WTC11 (cell line): Measurements from ENCODE around the gene KRTCAP2. TPM values are rescaled to one million over a fixed set of nuclear protein-coding genes. Genes with fewer than 3 reads are reported as not detected.

Experiments used
- ATAC-seq: fragments of 200-7000 bp; cut with Tn5 transposase; 2 replicates; pipeline ENCODE4 v1.10.0; 2021; ENCODE audit warnings: mild to moderate bottlenecking, moderate library complexity
- Bru-seq: library from RNA; stranded (reverse); fragments of 400-500 nt; gene quantifications from one replicate; lab custom pipeline; 2021; lab: Mats Ljungman, UMichigan
- CTCF ChIA-PET: fragments of 300-600 bp; sonication (Branson Sonifier 250); formaldehyde crosslinking; loops from one replicate; lab custom pipeline; 2021; ENCODE audit warnings: antibody characterized with exemption; lab: Charles Lee
- POLR2A ChIA-PET: fragments of 350-600 bp; sonication (Branson Sonifier 250); formaldehyde crosslinking; loops from one replicate; lab custom pipeline; 2021; ENCODE audit warnings: antibody characterized with exemption; lab: Charles Lee
- DNase-seq: peaks from one replicate; pipeline ENCODE4 v3.0.0; 2021; ENCODE audit warnings: low spot score
- H3K27ac Mint-ChIP-seq: 2 replicates; pipeline ENCODE4 v1.8.0; 2021; ENCODE audit warnings: mixed read lengths
- H3K27me3 Mint-ChIP-seq: 2 replicates; pipeline ENCODE4 v1.8.0; 2021; ENCODE audit warnings: low read depth, mild to moderate bottlenecking, moderate library complexity, mixed read lengths
- H3K36me3 Mint-ChIP-seq: 2 replicates; pipeline ENCODE4 v1.8.0; 2021; ENCODE audit warnings: mixed read lengths
- H3K4me1 Mint-ChIP-seq: 2 replicates; pipeline ENCODE4 v1.8.0; 2022; ENCODE audit warnings: mixed read lengths
- H3K4me3 Mint-ChIP-seq: 2 replicates; pipeline ENCODE4 v1.8.0; 2021; ENCODE audit warnings: mild to moderate bottlenecking, moderate library complexity, mixed read lengths
- H3K9me3 Mint-ChIP-seq: 2 replicates; pipeline ENCODE4 v1.8.0; 2021; ENCODE audit warnings: mixed read lengths
- ATF1 ChIP-seq: sonication (generic); formaldehyde crosslinking; IDR thresholded peaks from 2 replicates; pipeline ENCODE4 v1.8.1; 2023; ENCODE audit warnings: mild to moderate bottlenecking, moderate library complexity, missing genetic modification reagents
- ATF2 ChIP-seq: sonication (generic); formaldehyde crosslinking; IDR thresholded peaks from 2 replicates; pipeline ENCODE4 v1.8.1; 2022; ENCODE audit warnings: low read depth, missing genetic modification reagents, borderline replicate concordance
- ETV6 ChIP-seq: sonication (generic); formaldehyde crosslinking; IDR thresholded peaks from 2 replicates; pipeline ENCODE4 v1.8.1; 2022; ENCODE audit warnings: mild to moderate bottlenecking, missing genetic modification reagents
- FOXP4 ChIP-seq: sonication (generic); formaldehyde crosslinking; IDR thresholded peaks from 2 replicates; pipeline ENCODE4 v1.8.0; 2022; ENCODE audit warnings: mild to moderate bottlenecking, missing genetic modification reagents
- HMGA2 ChIP-seq: fragments of 250-450 bp; sonication (Bioruptor Pico); IDR thresholded peaks from 2 replicates; pipeline ENCODE4 v1.4.0; 2021; ENCODE audit warnings: mild to moderate bottlenecking, moderate library complexity
- MYBL2 ChIP-seq: sonication (generic); formaldehyde crosslinking; IDR thresholded peaks from 2 replicates; pipeline ENCODE4 v1.8.1; 2023; ENCODE audit warnings: mild to moderate bottlenecking, moderate library complexity, missing genetic modification reagents
- NFYB ChIP-seq: sonication (generic); formaldehyde crosslinking; conservative IDR thresholded peaks from 2 replicates; pipeline ENCODE4 v1.8.0; 2022; ENCODE audit warnings: low read depth, missing genetic modification reagents
- NR3C1 ChIP-seq: sonication (generic); formaldehyde crosslinking; conservative IDR thresholded peaks from 2 replicates; pipeline ENCODE4 v1.8.1; 2023; ENCODE audit warnings: low read depth, mild to moderate bottlenecking, missing genetic modification reagents
- OVOL2 ChIP-seq: fragments of 250-450 bp; sonication (Bioruptor Pico); IDR thresholded peaks from 2 replicates; pipeline ENCODE4 v1.9.0; 2021; ENCODE audit warnings: mild to moderate bottlenecking, borderline replicate concordance
- TP53 ChIP-seq: sonication (generic); formaldehyde crosslinking; IDR thresholded peaks from 2 replicates; pipeline ENCODE4 v1.8.1; 2023; ENCODE audit warnings: mild to moderate bottlenecking, missing genetic modification reagents
- USF2 ChIP-seq: sonication (generic); formaldehyde crosslinking; IDR thresholded peaks from 2 replicates; pipeline ENCODE4 v1.8.1; 2023; ENCODE audit warnings: mild to moderate bottlenecking, missing genetic modification reagents, moderate library complexity
- ZNF121 ChIP-seq: sonication (generic); formaldehyde crosslinking; IDR thresholded peaks from 2 replicates; pipeline ENCODE4 v1.8.0; 2023; ENCODE audit warnings: missing genetic modification reagents
- ZNF219 ChIP-seq: sonication (generic); formaldehyde crosslinking; IDR thresholded peaks from 2 replicates; pipeline ENCODE4 v1.8.0; 2023; ENCODE audit warnings: missing genetic modification reagents, mild to moderate bottlenecking, borderline replicate concordance
- ZNF281 ChIP-seq: sonication (generic); formaldehyde crosslinking; IDR thresholded peaks from 2 replicates; pipeline ENCODE4 v1.8.0; 2023; ENCODE audit warnings: mild to moderate bottlenecking, missing genetic modification reagents
- ZNF396 ChIP-seq: fragments of 250-450 bp; sonication (Bioruptor Pico); IDR thresholded peaks from 2 replicates; pipeline ENCODE4 v1.8.0; 2021; ENCODE audit warnings: mild to moderate bottlenecking, moderate library complexity, borderline replicate concordance
- ZNF425 ChIP-seq: fragments of 250-450 bp; sonication (Bioruptor Pico); conservative IDR thresholded peaks from 2 replicates; pipeline ENCODE4 v1.9.0; 2021; ENCODE audit warnings: mild to moderate bottlenecking
- long read RNA-seq, 3 experiments: library from RNA in 1 of 3; library from capped mRNA in 1 of 3; library from polyadenylated mRNA in 1 of 3; unstranded in 2 of 3; stranded (forward) in 1 of 3; transcript quantifications; one replicate each; pipeline ENCODE4 v2.0.0, GENCODE V29; 2021
- total RNA-seq: library from RNA; stranded (reverse); gene quantifications from 3 replicates; pipeline ENCODE4 v1.2.3, GENCODE V29; 2021
- TF ChIP-seq, protein P1 (sequence below): sonication (generic); formaldehyde crosslinking; IDR thresholded peaks from 2 replicates; pipeline ENCODE4 v1.8.0; 2023; ENCODE audit warnings: missing genetic modification reagents, mild to moderate bottlenecking, borderline replicate concordance
- TF ChIP-seq, protein P2 (sequence below): sonication (generic); formaldehyde crosslinking; IDR thresholded peaks from 2 replicates; pipeline ENCODE4 v1.8.1; 2022; ENCODE audit warnings: missing genetic modification reagents, borderline replicate concordance

KRTCAP2 gene
- 104 to 161 TPM (median 147 TPM) in 3 replicates for total RNA-seq
- percentile 78 among the genes with signal in this experiment for Bru-seq, nascent RNA
- long read RNA-seq, experiment 1, transcript KRTCAP2-201 (5 exons, 552 nt) = major isoform, 89 of 126 reads
- long read RNA-seq, experiment 1, transcript KRTCAP2-206 (4 exons, 785 nt) = minor isoform, 22 of 126 reads
- long read RNA-seq, experiment 1, partial matches to known transcripts = 2 of 126 reads
- long read RNA-seq, experiment 1, other reads (novel, unspliced or antisense) = 9 of 126 reads
- long read RNA-seq, experiment 2, transcript KRTCAP2-201 (5 exons, 552 nt) = major isoform, 91 of 144 reads
- long read RNA-seq, experiment 2, transcript KRTCAP2-206 (4 exons, 785 nt) = minor isoform, 37 of 144 reads
- long read RNA-seq, experiment 2, partial matches to known transcripts = 2 of 144 reads
- long read RNA-seq, experiment 2, other reads (novel, unspliced or antisense) = 10 of 144 reads
- long read RNA-seq, experiment 3, partial matches to known transcripts = 0 of 7 reads
- long read RNA-seq, experiment 3, other reads (novel, unspliced or antisense) = 1 of 7 reads

DNA sequence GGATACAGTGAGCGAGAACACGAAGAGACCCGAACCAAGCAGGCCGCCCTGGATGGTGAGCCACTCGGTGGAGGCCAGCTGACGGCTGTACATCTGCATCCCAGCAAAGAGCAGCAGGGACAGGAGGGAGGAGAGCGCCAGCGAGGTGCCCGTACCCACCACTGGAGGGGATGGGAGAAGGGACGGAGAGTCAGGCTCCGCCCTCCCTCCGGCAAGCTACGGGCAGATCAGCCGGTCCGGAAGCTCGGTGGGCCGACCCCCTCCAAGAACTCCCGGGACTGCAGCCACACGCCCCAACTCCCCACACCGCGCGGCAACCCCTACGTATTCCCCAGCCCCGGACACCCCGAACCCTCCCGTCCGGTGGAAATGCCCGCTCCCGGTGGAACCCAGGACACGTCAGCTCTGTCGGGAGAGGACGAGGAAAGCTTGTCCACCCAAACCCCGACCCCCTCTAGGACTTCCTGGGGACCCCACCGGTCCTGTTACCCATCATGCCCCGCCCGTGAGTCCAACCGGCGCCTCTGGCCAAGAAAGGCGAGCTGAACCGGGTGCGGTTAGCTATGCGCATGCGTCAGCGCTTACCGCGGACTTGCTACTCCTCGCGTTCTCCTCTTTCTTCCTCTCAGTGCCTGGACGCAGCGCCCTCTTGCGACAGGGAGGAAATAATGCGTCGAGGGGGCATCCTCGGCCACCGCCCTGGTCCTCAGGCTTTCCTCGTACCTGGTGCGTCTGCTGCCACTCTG, at the start of gene KRTCAP2:
TSS of gene KRTCAP2 (minus strand) at position 573 of the 746 bp plus-strand sequence. CDS start at position 493, 80 bp downstream.
- no peaks in the 10 kb centered on the region for H3K9me3 Mint-ChIP-seq
- ChIA-PET CTCF (interaction anchor here (0.5 to 12.2 kb wide), 76 partner anchors 9 to 1358 kb away, joined by 3 to 605 read pairs (median 5); partner anchors contain the start of genes ADAM15, CLK2, DPM3 and EFNA1), POLR2A (interaction anchor here (0.6 to 5.2 kb wide), 13 partner anchors 22 to 262 kb away, joined by 3 to 83 read pairs (median 3); partner anchors contain the start of genes SHC1 and THBS3)
- DNase-seq = peak; percentile 97
- ATAC-seq = peak; percentile 64
- peaks cover 26% of the 10 kb centered on the region for H3K36me3 Mint-ChIP-seq
- H3K4me1 Mint-ChIP-seq = peaks cover 29% of the 10 kb centered on the region
- peak within 1 kb of the TSS; percentile 94 for H3K4me3 Mint-ChIP-seq
- H3K27ac Mint-ChIP-seq = peak within 1 kb of the TSS; percentile 95
- no peaks in the 10 kb centered on the region for H3K27me3 Mint-ChIP-seq
- peak; percentile 75; the same call in 1 of the 2 replicates for TF ChIP-seq ETV6 (CRISPR knock-in tag)
- no peak for TF ChIP-seq OVOL2
- 0 out of 2 replicates have a peak, but pooled peaks have one; percentile 48 for TF ChIP-seq FOXP4 (CRISPR knock-in tag)
- TF ChIP-seq ZNF219 (CRISPR knock-in tag) = no peak
- TF ChIP-seq, protein P1, sequence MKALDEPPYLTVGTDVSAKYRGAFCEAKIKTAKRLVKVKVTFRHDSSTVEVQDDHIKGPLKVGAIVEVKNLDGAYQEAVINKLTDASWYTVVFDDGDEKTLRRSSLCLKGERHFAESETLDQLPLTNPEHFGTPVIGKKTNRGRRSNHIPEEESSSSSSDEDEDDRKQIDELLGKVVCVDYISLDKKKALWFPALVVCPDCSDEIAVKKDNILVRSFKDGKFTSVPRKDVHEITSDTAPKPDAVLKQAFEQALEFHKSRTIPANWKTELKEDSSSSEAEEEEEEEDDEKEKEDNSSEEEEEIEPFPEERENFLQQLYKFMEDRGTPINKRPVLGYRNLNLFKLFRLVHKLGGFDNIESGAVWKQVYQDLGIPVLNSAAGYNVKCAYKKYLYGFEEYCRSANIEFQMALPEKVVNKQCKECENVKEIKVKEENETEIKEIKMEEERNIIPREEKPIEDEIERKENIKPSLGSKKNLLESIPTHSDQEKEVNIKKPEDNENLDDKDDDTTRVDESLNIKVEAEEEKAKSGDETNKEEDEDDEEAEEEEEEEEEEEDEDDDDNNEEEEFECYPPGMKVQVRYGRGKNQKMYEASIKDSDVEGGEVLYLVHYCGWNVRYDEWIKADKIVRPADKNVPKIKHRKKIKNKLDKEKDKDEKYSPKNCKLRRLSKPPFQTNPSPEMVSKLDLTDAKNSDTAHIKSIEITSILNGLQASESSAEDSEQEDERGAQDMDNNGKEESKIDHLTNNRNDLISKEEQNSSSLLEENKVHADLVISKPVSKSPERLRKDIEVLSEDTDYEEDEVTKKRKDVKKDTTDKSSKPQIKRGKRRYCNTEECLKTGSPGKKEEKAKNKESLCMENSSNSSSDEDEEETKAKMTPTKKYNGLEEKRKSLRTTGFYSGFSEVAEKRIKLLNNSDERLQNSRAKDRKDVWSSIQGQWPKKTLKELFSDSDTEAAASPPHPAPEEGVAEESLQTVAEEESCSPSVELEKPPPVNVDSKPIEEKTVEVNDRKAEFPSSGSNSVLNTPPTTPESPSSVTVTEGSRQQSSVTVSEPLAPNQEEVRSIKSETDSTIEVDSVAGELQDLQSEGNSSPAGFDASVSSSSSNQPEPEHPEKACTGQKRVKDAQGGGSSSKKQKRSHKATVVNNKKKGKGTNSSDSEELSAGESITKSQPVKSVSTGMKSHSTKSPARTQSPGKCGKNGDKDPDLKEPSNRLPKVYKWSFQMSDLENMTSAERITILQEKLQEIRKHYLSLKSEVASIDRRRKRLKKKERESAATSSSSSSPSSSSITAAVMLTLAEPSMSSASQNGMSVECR = 0 out of 2 replicates have a peak, but pooled peaks have one; percentile 45
- TF ChIP-seq MYBL2 = no peak
- no peak for TF ChIP-seq ATF1
- no peak for TF ChIP-seq ATF2 (CRISPR knock-in tag)
- no peak for TF ChIP-seq ZNF425 (CRISPR knock-in tag)
- no peak for TF ChIP-seq HMGA2 (CRISPR knock-in tag)
- TF ChIP-seq ZNF281 (CRISPR knock-in tag) = peak; percentile 30; the same call in 1 of the 2 replicates
- TF ChIP-seq NR3C1 = no peak
- TF ChIP-seq TP53 (CRISPR knock-in tag) = 0 out of 2 replicates have a peak, but pooled peaks have one; percentile 30
- no peak for TF ChIP-seq ZNF121 (CRISPR knock-in tag)
- TF ChIP-seq, protein P2, sequence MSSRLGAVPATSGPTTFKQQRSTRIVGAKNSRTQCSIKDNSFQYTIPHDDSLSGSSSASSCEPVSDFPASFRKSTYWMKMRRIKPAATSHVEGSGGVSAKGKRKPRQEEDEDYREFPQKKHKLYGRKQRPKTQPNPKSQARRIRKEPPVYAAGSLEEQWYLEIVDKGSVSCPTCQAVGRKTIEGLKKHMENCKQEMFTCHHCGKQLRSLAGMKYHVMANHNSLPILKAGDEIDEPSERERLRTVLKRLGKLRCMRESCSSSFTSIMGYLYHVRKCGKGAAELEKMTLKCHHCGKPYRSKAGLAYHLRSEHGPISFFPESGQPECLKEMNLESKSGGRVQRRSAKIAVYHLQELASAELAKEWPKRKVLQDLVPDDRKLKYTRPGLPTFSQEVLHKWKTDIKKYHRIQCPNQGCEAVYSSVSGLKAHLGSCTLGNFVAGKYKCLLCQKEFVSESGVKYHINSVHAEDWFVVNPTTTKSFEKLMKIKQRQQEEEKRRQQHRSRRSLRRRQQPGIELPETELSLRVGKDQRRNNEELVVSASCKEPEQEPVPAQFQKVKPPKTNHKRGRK (CRISPR knock-in tag) = no peak
- no peak for TF ChIP-seq NFYB (CRISPR knock-in tag)
- TF ChIP-seq ZNF396 = no peak
- no peak for TF ChIP-seq USF2 (CRISPR knock-in tag)
